Adipose tissue (tissue), 3 donors: ENCODE data around the gene CDC37L1. TPM values are rescaled to one million over a fixed set of nuclear protein-coding genes. Genes with fewer than 3 reads are reported as not detected.
"Not testable (repeated sequence)": the region's sequence is repeated elsewhere in the genome, so short reads cannot be mapped to it uniquely, and the experiment has no call there.

Experiments used
- H3K27ac ChIP-seq: one replicate; pipeline ENCODE4 v1.5.1; 2013; ENCODE audit warnings: low read depth, low read length
- WGBS, 3 donors: extraction: QIAGEN DNeasy Blood & Tissue Kit; methylation state at CpG; one replicate each; pipeline ENCODE4 v1.1.7; 2013; 5-methylcytosine and 5-hydroxymethylcytosine counted together
- polyA plus RNA-seq, 3 donors: library from polyadenylated mRNA; stranded (reverse); fragments of 200-250 nt; gene quantifications; one replicate each; pipeline ENCODE4 v1.2.3, GENCODE V29; 2013
- donor health status: healthy with polysubstance abuse.
- donor health status: Bipolar disorder and iron deficiency.
- donor health status: healthy.

The CDC37L1 gene
- polyA plus RNA-seq, result 10 to 100 TPM; 12.1 to 18.5 (median 16.5) TPM

DNA sequence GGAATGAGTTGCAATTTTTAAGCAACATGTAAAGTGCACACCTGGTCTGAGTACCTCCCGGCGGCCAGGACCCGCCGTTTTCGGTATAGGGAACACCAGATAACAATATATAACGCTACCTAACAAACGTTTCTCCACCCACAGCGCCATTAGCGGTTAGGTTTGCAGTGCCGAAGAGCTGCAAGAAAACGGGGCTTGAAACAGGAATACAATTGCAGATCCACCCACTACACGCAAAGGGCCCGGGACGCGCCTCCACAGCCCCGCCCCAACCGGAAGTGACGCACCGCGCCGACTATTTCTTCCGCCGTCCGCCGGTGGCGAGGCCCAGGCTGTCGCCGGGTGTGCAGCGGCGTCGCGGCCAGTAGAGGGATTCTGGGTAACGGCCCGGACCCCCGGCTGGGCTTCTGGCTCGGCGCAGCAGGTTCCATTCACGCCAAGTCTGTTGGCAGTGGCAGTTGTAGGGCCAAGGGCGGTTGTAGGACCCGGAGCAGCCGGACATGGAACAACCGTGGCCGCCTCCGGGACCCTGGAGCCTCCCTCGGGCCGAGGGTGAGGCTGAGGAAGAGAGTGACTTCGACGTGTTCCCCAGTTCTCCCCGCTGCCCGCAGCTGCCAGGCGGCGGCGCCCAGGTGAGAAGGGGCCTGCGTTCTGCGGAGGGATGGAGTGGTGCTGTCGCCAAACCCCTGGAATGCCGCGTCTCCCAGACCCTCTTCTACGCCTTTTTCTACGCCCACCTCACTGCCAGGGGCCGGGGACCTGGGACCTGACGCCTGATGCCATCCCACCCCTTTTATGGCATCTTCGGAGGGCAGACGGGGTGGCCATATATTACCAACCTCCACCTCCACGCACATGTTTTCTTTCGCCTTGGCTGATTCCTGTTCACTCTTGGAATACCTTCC, at the start of gene CDC37L1:
Gene CDC37L1, plus strand, starts transcription at position 302 of the 905 bp plus-strand sequence. Its CDS starts 199 bp downstream, at position 501.
- WGBS, 3 donors, result 0% methylated on average over 65 to 66 of the region's 66 CpGs
- peak within 1 kb of the TSS; percentile 73 for H3K27ac ChIP-seq

- 45 to 62% (median 48%) methylated on average over 2 of the region's 2 CpGs for WGBS, 3 donors
- no peak overlapping the region for H3K27ac ChIP-seq
Observed at GRCh38 chr9:4630836-4631235, 48.5 kb upstream of the CDC37L1 start.

GRCh38 chr9:4638968-4639367, 40.4 kb upstream of the CDC37L1 start:
- H3K27ac ChIP-seq, result no peak overlapping the region
- 80 to 86% (median 81%) methylated on average over 3 of the region's 3 CpGs for WGBS, 3 donors

DNA sequence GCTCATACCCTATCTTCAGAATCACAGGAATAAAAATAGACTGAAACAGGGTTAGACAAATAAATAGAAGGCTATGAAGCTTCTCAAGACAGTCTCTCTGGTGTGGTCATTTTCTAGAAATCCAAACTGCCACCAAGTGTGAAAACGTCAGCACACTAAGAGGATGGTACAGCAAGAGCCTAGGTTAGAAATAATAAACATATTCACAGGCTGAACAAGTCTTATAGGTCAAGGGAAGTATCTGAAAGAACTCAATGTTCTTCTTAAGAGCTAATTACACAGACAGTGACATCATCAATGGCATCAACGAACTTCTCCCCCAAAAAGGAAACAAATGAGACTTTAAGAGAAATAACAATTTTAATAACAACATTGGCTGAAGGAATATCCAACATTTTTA, 39.9 kb upstream of the CDC37L1 start:
- H3K27ac ChIP-seq, result no peak overlapping the region
- 61 to 65% (median 62%) methylated on average over 2 of the region's 2 CpGs for WGBS, 3 donors

GRCh38 chr9:4640027-4640426, 39.3 kb upstream of the CDC37L1 start:
- no peak overlapping the region for H3K27ac ChIP-seq

GRCh38 chr9:4642351-4642750, 37.0 kb upstream of the CDC37L1 start:
- 90 to 97% (median 94%) methylated on average over 2 of the region's 2 CpGs for WGBS, 3 donors
- H3K27ac ChIP-seq, result no peak overlapping the region

More at GRCh38 chr9:4640027-4640426, 39.3 kb upstream of the CDC37L1 start:
- WGBS, 3 donors, result 62 to 81% (median 69%) methylated on average over 2 of the region's 2 CpGs

DNA sequence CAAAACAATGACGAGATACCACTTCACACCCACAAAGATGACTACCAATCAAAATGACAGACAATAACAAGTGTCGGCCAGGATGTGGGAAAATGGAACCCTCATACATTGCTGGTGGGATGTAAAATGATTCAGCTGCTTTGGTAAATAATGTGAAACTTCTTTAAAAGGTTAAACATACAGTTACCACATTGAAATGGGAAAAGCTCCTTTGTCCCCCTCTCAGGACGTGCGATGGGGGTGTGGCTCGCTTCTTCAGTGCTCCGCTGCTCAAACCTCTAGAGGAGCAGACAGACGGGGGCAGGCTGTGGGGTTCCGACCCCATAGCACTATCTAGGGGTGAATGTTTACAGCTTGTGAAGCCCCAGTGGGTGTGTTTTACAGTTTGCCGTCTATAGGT, 25.3 kb upstream of the CDC37L1 start:
- 87 to 93% (median 87%) methylated on average over 9 of the region's 9 CpGs for WGBS, 3 donors
- H3K27ac ChIP-seq, result no peak overlapping the region

GRCh38 chr9:4654538-4654937, 24.8 kb upstream of the CDC37L1 start:
- WGBS, 3 donors, result 86 to 95% (median 93%) methylated on average over 10 of the region's 10 CpGs
- H3K27ac ChIP-seq, result no peak overlapping the region

DNA sequence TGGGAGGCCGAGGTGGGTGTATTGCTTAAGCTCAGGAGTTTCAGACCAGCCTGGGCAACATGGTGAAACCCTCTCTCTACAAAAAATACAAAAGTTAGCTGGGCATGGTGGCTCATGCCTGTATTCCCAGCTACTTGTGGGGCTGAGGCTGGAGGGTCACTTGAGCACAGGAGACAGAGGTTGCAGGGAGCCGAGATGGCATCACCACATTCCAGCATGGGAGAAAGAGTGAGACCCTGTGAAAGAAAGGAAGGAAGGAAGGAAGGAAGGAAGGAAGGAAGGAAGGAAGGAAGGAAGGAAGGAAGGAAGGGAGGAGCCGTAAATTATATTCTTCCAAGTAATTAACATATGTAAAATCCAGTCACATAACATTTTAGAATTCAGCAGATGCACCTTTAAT, 23.2 kb upstream of the CDC37L1 start:
- 77 to 87% (median 86%) methylated on average over 3 of the region's 3 CpGs for WGBS, 3 donors
- H3K27ac ChIP-seq, result not testable (repeated sequence)

DNA sequence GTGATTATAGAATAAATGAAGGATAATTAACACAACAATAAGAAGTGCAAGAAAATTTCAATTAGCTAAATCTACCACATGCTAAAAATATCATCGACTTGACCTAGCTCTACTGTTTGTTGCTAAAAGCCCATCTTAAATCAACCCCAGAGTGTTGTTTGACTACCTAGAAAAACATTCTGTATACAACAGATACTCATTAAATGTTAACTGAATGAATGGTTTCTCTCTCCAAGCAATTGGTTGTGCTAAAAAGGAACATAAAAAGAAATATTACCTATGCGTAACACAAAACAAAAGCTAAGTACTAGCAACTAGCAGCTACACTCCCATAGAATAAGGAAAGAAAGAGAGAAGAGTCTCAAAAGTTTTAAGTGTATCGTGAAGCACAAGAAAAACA, 22.7 kb upstream of the CDC37L1 start:
- H3K27ac ChIP-seq, result no peak overlapping the region
- WGBS, 3 donors, result 57 to 96% (median 95%) methylated on average over 3 of the region's 3 CpGs

- H3K27ac ChIP-seq, result no peak overlapping the region
- WGBS, 3 donors, result 66 to 93% (median 90%) methylated on average over 4 of the region's 4 CpGs
Observed at GRCh38 chr9:4657426-4658159, 21.8 kb upstream of the CDC37L1 start.

DNA sequence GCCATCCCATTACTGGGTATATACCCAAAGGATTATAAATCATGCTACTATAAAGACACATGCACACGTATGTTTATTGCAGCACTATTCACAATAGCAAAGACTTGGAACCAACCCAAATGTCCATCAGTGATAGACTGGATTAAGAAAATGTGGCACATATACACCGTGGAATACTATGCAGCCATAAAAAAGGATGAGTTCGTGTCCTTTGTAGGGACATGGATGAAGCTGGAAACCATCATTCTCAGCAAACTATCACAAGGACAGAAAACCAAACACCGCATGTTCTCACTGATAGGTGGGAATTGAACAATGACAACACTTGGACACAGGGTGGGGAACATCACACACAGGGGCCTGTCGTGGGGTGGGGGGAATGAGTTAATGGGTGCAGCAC, 18.7 kb upstream of the CDC37L1 start:
- WGBS, 3 donors, result 83 to 88% (median 87%) methylated on average over 4 of the region's 5 CpGs
- not testable (repeated sequence) for H3K27ac ChIP-seq

DNA sequence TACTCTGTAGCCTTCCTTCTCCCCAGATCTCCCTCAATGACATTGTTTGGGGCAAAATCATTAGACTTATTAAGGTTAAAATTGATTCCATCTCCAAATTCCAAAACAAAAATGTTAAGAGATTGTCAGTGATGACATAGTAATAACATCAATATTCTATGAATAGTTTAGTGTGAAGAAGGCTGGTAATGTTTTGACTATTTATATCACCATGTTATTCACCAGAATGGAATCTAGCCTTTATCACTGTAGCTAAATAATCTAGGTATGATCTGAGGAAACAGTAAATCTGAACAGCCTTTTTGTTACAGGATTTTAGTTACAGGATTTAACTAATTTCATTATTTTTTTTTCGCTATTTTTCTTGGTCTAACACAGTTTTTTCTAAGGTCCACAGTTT, 18.2 kb upstream of the CDC37L1 start:
- 90 to 92% (median 90%) methylated on average over 1 of the region's 1 CpG for WGBS, 3 donors
- no peak overlapping the region for H3K27ac ChIP-seq

- 4 to 12% (median 6%) methylated on average over 5 of the region's 5 CpGs for WGBS, 3 donors
- H3K27ac ChIP-seq, result peak overlapping the region; percentile 7
Observed at GRCh38 chr9:4661611-4662010, 17.8 kb upstream of the CDC37L1 start.

GRCh38 chr9:4662108-4662988, 17.0 kb upstream of the CDC37L1 start, which contains the start of gene PLPP6:
TSS of gene PLPP6 (plus strand) at chr9:4662294. CDS start at chr9:4662376, 82 bp downstream.
- H3K27ac ChIP-seq, result peak within 1 kb of the TSS; percentile 7
- WGBS, 3 donors, result 2 to 4% (median 3%) methylated on average over 61 to 70 of the region's 70 CpGs

DNA sequence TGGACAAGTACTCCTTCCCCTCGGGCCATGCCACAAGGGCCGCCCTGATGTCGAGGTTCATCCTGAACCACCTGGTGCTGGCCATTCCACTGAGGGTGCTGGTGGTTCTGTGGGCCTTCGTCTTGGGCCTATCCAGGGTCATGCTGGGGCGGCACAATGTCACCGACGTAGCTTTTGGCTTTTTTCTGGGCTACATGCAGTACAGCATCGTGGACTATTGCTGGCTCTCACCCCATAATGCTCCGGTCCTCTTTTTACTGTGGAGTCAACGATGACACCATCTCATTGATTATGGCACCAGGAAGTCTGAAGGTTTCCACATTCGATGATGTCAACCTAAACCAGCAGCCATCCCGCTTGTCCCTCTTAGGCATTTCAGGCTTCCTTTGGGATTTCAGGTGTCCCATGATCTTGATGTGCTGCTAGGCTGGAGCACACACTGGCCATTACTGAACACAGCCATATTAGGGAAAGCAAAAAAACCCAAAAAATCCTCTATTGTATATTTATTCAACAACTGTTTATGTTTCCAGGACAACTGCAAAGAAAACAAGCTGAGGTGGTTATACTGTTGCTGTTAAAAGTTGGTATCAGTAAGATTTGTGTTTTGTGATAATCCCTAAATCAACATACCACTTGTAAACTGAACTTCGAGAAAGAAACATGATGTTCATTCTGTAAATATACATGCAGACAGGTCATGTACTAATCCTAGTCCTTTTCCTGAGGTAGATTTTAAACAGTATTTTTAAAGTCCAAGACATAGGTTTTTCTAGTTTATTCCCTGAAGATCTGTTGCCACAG, 16.2 kb upstream of the CDC37L1 start:
- H3K27ac ChIP-seq, result peak overlapping the region; percentile 7
- 30 to 67% (median 63%) methylated on average over 13 of the region's 13 CpGs for WGBS, 3 donors

- WGBS, 3 donors, result 54 to 90% (median 89%) methylated on average over 3 of the region's 3 CpGs
Observed at GRCh38 chr9:4663956-4664355, 15.4 kb upstream of the CDC37L1 start.

DNA sequence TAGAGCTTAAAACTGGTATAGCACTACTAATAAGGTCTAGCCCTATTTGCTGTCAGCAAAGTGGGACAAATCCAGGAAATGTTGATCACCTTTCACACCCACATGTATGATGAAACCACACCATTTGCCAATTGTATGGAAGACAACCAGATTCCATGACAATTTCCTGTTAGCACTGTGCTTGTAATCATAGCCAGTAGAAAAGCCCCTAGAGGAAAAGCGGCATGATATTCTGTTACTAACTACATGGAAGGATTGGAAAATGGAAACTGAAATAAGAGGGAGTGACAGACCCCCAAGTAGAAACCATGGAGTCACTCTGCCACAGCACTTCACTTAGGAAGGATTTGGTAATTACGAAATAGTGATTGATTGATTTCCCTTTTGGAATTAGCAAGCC, 14.0 kb upstream of the CDC37L1 start:
- 40 to 66% (median 60%) methylated on average over 2 of the region's 2 CpGs for WGBS, 3 donors
- H3K27ac ChIP-seq, result no peak overlapping the region

More at GRCh38 chr9:4663956-4664355, 15.4 kb upstream of the CDC37L1 start:
- H3K27ac ChIP-seq, result no peak overlapping the region
